DMS 273 (cell line): ENCODE measurements around the gene ADGRF4.
"Not testable (repeated sequence)": the region's sequence is repeated elsewhere in the genome, so short reads cannot be mapped to it uniquely, and the experiment has no call there.

ENCODE experiments used
- DNase-seq: peaks from one replicate; lab custom pipeline; 2025; ENCODE audit not compliant: unreplicated experiment; lab: John Stamatoyannopoulos, UW

ADGRF4 gene

GRCh38 chr6:47733879-47734558 lies 35.6 kb downstream of the ADGRF4 start:
- DNase-seq: peak; percentile 66

GRCh38 chr6:47734831-47735481 lies 36.6 kb downstream of the ADGRF4 start:
- DNase-seq: no peak

GRCh38 chr6:47736083-47736700 lies 37.8 kb downstream of the ADGRF4 start:
- DNase-seq: no peak

DNA sequence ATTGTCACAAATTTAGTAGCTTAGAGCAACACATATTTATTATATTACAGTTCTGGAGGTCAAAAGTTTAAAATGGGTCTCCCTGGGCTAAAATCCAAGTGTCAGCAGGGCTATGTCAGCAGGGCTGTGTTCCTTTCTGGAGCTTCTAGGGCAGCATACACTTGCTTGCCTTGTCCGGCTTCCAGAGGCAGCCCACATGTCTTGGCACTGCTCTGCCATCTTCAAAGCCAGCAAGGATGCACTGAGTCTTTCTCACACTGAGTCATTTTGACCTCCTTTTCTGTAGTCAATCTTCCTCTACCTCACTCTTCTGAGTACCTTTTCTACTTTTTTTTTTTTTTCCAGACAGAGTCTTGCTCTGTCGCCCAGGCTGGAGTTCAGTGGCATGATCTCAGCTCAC lies 39.0 kb downstream of the ADGRF4 start:
- no peak for DNase-seq

DNA sequence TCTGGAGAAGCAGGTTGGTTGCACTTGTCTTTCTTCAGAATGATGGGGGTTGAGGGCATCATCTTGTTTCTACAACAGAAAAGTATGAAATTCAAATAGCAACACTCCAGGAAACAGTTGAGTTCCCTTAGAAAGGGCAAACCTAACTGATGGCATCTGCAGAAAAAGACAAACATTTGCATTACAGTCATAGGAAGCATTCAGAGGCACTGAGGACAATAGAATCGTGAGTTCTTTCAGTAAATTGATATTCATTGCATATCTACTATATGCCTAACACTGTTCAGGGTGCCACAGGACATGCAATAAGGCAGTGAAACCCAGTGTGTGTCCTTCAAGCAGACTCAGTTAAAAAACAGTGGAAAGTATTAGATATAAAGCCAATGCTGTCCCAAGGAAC lies 42.3 kb downstream of the ADGRF4 start:
- no peak for DNase-seq

GRCh38 chr6:47741807-47742206 lies 43.4 kb downstream of the ADGRF4 start:
- DNase-seq: no peak

DNA sequence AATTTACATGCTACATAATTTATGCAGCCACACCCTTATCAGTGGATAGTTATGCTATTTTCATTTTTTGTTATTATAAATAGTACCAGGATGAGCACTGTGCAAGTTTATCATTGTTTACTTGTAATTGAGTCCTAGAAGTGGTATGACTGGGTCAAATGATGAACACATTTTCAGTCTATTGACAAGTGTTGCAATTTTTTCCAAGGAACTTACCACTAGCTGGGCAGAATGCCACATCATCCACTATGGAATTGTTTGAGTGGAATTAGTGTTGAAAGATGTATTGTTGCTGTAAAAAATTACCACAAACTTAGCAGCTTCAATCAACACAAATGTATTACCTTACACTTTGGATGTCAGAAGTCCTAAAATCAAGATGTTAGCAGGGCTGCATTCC lies 45.4 kb downstream of the ADGRF4 start:
- DNase-seq: no peak

DNA sequence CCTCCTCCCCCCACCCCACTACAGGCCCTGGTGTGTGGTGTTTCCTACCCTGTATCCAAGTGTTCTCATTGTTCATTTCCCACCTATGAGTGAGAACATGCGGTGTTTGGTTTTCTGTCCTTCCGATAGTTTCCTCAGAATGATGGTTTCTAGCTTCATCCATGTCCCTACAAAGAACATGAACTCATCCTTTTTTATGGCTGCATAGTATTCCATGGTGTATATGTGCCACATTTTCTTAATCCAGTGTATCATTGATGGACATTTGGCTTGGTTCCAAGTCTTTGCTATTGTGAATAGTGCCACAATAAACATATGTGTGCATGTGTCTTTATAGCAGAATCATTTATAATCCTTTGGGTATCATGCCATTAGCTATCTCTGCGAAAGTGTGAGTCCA lies 46.9 kb downstream of the ADGRF4 start:
- not testable (repeated sequence) for DNase-seq

GRCh38 chr6:47749757-47750156 lies 51.4 kb downstream of the ADGRF4 start:
- no peak for DNase-seq

- no peak for DNase-seq
Measured at GRCh38 chr6:47752801-47753200, 54.4 kb downstream of the ADGRF4 start.

GRCh38 chr6:47759364-47759763 lies 61.0 kb downstream of the ADGRF4 start:
- DNase-seq: no peak

GRCh38 chr6:47762502-47762901 lies 64.1 kb downstream of the ADGRF4 start:
- DNase-seq: no peak

GRCh38 chr6:47766445-47766844 lies 68.1 kb downstream of the ADGRF4 start:
- no peak for DNase-seq

- no peak for DNase-seq
Measured at GRCh38 chr6:47767102-47767501, 68.7 kb downstream of the ADGRF4 start.

DNA sequence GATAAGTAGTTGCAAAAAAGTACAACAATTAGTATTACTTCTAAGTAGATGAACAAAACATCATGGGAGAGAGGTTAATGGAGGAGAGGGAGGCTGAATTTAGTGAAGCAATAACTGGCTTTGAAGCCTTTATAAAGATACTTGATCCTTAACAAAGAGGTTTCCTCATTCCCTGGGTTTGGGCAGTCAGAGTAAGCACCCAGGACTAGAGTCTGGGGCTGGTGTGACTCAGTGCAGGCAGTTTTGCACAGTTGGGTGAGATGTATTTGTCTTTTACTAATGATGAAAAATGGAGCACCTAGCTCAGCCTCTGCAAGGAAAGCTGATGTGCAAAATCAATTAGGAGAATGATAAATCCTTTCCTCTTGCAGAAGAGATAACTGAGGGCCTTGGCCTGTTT lies 71.6 kb downstream of the ADGRF4 start:
- DNase-seq: no peak
